CD14-positive monocyte (primary cell): ENCODE measurements around the gene NDUFAF2. TPM values are rescaled to one million over a fixed set of nuclear protein-coding genes. Genes with fewer than 3 reads are reported as not detected.

Source experiments
- DNase-seq, 3 donors: peaks; one replicate each; pipeline ENCODE4 v3.0.0-alpha.2; 2011 to 2022
- H2AFZ ChIP-seq: 2 replicates; pipeline ENCODE4 v1.6.0; 2012; ENCODE audit warnings: mild to moderate bottlenecking, low read depth, low read length, inconsistent platforms; ENCODE audit not compliant: insufficient read depth, poor library complexity, severe bottlenecking
- H3K27ac ChIP-seq, 2 donors: 1 replicate in 1 of 2; 2 replicates in 1 of 2; pipeline ENCODE4 v1.5.1; 2012 to 2013; ENCODE audit warnings: low read length in 2 of 2, control low read depth in 1 of 2, inconsistent platforms in 1 of 2, low read depth in 1 of 2, mild to moderate bottlenecking in 1 of 2
- H3K27me3 ChIP-seq, 2 donors: one replicate each; pipeline versions ENCODE4 v1.6.0 to v1.6.1; 2011 to 2013; ENCODE audit warnings: low read length in 2 of 2; ENCODE audit not compliant: control insufficient read depth in 2 of 2, insufficient read depth in 2 of 2
- H3K36me3 ChIP-seq, 2 donors: replicated peaks in 1 of 2; 1 replicate in 1 of 2; 2 replicates in 1 of 2; pipeline versions ENCODE4 v1.5.1 to v1.6.1; 2012 to 2013; ENCODE audit warnings: low read length in 2 of 2, control low read depth in 1 of 2, inconsistent platforms in 1 of 2, mild to moderate bottlenecking in 1 of 2; ENCODE audit not compliant: insufficient read depth in 2 of 2, control insufficient read depth in 1 of 2
- H3K4me1 ChIP-seq, 2 donors: 1 replicate in 1 of 2; 2 replicates in 1 of 2; pipeline versions ENCODE4 v1.5.1 to v1.6.1; 2012 to 2013; ENCODE audit warnings: low read length in 2 of 2, control low read depth in 1 of 2, inconsistent platforms in 1 of 2, mild to moderate bottlenecking in 1 of 2, moderate library complexity in 1 of 2; ENCODE audit not compliant: insufficient read depth in 2 of 2, control insufficient read depth in 1 of 2
- H3K4me2 ChIP-seq: replicated peaks from 2 replicates; pipeline ENCODE3; 2012; ENCODE audit warnings: low read length, moderate library complexity, mild to moderate bottlenecking; ENCODE audit not compliant: poor library complexity, severe bottlenecking; ENCODE audit errors: extremely low read depth
- H3K4me3 ChIP-seq, 3 experiments: fragments of 200-600 bp in 1 of 3; sonication (generic) in 1 of 3; replicated peaks in 1 of 3; 1 replicate in 2 of 3; 2 replicates in 1 of 3; pipeline ENCODE4 v1.5.1; 2011 to 2013; ENCODE audit warnings: low read length in 3 of 3, mild to moderate bottlenecking in 3 of 3, control low read depth in 2 of 3, low read depth in 2 of 3, inconsistent platforms in 1 of 3, moderate library complexity in 1 of 3
- H3K79me2 ChIP-seq: 2 replicates; pipeline ENCODE4 v1.6.0; 2012; ENCODE audit warnings: mild to moderate bottlenecking, control low read depth, inconsistent platforms, low read length, moderate library complexity; ENCODE audit not compliant: insufficient read depth
- H3K9ac ChIP-seq: 2 replicates; pipeline ENCODE4 v1.6.0; 2017; ENCODE audit warnings: low read length, mild to moderate bottlenecking; ENCODE audit not compliant: insufficient read depth, poor library complexity, severe bottlenecking
- H3K9me3 ChIP-seq, 2 donors: replicated peaks in 1 of 2; 1 replicate in 1 of 2; 2 replicates in 1 of 2; pipeline versions ENCODE4 v1.5.1 to v1.6.1; 2012 to 2013; ENCODE audit warnings: low read length in 2 of 2, control low read depth in 1 of 2; ENCODE audit not compliant: control insufficient read depth in 1 of 2, insufficient read depth in 1 of 2
- H4K20me1 ChIP-seq: 2 replicates; pipeline ENCODE4 v1.6.0; 2012; ENCODE audit warnings: mild to moderate bottlenecking, low read length, control low read depth, moderate library complexity; ENCODE audit not compliant: insufficient read depth
- H3K27ac Mint-ChIP-seq, 7 donors: one replicate each; pipeline ENCODE4 v1.8.0; 2020; ENCODE audit warnings: mild to moderate bottlenecking in 7 of 7, mixed read lengths in 7 of 7, moderate library complexity in 6 of 7, inconsistent platforms in 2 of 7
- H3K27me3 Mint-ChIP-seq, 3 donors: one replicate each; pipeline ENCODE4 v1.8.0; 2021 to 2022; ENCODE audit warnings: low read depth in 3 of 3, mild to moderate bottlenecking in 3 of 3, mixed read lengths in 3 of 3, moderate library complexity in 3 of 3, inconsistent platforms in 1 of 3
- H3K36me3 Mint-ChIP-seq, 2 donors: one replicate each; pipeline ENCODE4 v1.8.0; 2020; ENCODE audit warnings: mixed read lengths in 2 of 2, inconsistent platforms in 1 of 2, mild to moderate bottlenecking in 1 of 2
- H3K4me1 Mint-ChIP-seq: one replicate; pipeline ENCODE4 v1.8.0; 2020; ENCODE audit warnings: mild to moderate bottlenecking, mixed read lengths
- H3K4me3 Mint-ChIP-seq, 2 donors: one replicate each; pipeline ENCODE4 v1.8.0; 2020; ENCODE audit warnings: mild to moderate bottlenecking in 2 of 2, mixed read lengths in 2 of 2, moderate library complexity in 1 of 2
- H3K9me3 Mint-ChIP-seq, 7 donors: one replicate each; pipeline ENCODE4 v1.8.0; 2020 to 2022; ENCODE audit warnings: mixed read lengths in 7 of 7, mild to moderate bottlenecking in 6 of 7, moderate library complexity in 6 of 7, inconsistent platforms in 2 of 7
- CTCF ChIP-seq: fragments of 200-600 bp; IDR thresholded peaks from one replicate; pipeline ENCODE4 v1.8.0; 2022; ENCODE audit warnings: antibody characterized with exemption, mild to moderate bottlenecking
- WGBS: methylation state at CpG from one replicate; pipeline ENCODE4 v1.1.5; 2013; ENCODE audit warnings: missing lambda C conversion rate; ENCODE audit not compliant: insufficient coverage; 5-methylcytosine and 5-hydroxymethylcytosine counted together
- intact Hi-C, 2 donors: fragments of 100-400 bp; cut with micrococcal nuclease; formaldehyde crosslinking; loops; one replicate each; pipeline versions ENCODE4 v1.15.0 to v1.15.1; 2023
- polyA plus RNA-seq, 3 donors: library from polyadenylated mRNA; depleted of rRNA in 1 of 3; unstranded in 2 of 3; stranded (reverse) in 1 of 3; fragments of 300-500 nt in 2 of 3; fragments of >200 nt in 1 of 3; fragmentation: Illumina TruSeq in 2 of 3; gene quantifications; 1 replicate in 2 of 3; 2 replicates in 1 of 3; pipeline ENCODE4 v1.2.3, GENCODE V29; 2012 to 2021

Gene NDUFAF2
- polyA plus RNA-seq, 3 donors: 5.9 to 29.5 (median 25.0) TPM

GRCh38 chr5:60972231-60972630 is 27.2 kb downstream of the NDUFAF2 start:
- no peaks in the 10 kb centered on the region for H4K20me1 ChIP-seq
- Mint-ChIP-seq H3K4me1 (no peaks in the 10 kb centered on the region), H3K36me3 (peaks cover under 1 to 4% of the 10 kb centered on the region in 2 donors), H3K27ac (no peak overlapping the region), H3K4me3 (no peak overlapping the region), H3K27me3 (no peaks in the 10 kb centered on the region), H3K9me3 (peaks cover 18 to 39% (median 29%) of the 10 kb centered on the region in 7 donors)
- intact Hi-C loops: no loop called here
- H3K27me3 ChIP-seq: no peaks in the 10 kb centered on the region
- no peaks in the 10 kb centered on the region for H3K36me3 ChIP-seq
- peaks cover 12% of the 10 kb centered on the region in 2 donors for H3K9me3 ChIP-seq
- no peak overlapping the region for H3K4me2 ChIP-seq
- H2AFZ ChIP-seq: no peak overlapping the region
- peak in 1 of 3 donors; percentile 15 for DNase-seq
- no peaks in the 10 kb centered on the region for H3K79me2 ChIP-seq
- no peak for TF ChIP-seq CTCF
- H3K9ac ChIP-seq: no peak overlapping the region
- WGBS: no CpG with 5 or more reads among the region's 3 CpGs
- no peaks in the 10 kb centered on the region for H3K4me1 ChIP-seq
- H3K4me3 ChIP-seq: no peak overlapping the region
- no peak overlapping the region for H3K27ac ChIP-seq

GRCh38 chr5:60977956-60978737 is 33.1 kb downstream of the NDUFAF2 start:
- H2AFZ ChIP-seq: no peak overlapping the region
- no peaks in the 10 kb centered on the region for H3K4me1 ChIP-seq
- H3K9ac ChIP-seq: no peak overlapping the region
- Mint-ChIP-seq H3K27ac (peak overlapping the region in 1 of 7 donors; percentile 32), H3K36me3 (peaks cover 1 to 18% of the 10 kb centered on the region in 2 donors), H3K4me1 (no peaks in the 10 kb centered on the region), H3K9me3 (peaks cover 10 to 32% (median 23%) of the 10 kb centered on the region in 7 donors), H3K4me3 (no peak overlapping the region), H3K27me3 (no peaks in the 10 kb centered on the region)
- no peaks in the 10 kb centered on the region for H4K20me1 ChIP-seq
- no peaks in the 10 kb centered on the region for H3K27me3 ChIP-seq
- DNase-seq: no peak
- no peaks in the 10 kb centered on the region for H3K36me3 ChIP-seq
- H3K27ac ChIP-seq: no peak overlapping the region
- 96% methylated on average over 5 of the region's 9 CpGs for WGBS
- intact Hi-C loops: no loop called here
- no peak overlapping the region for H3K4me3 ChIP-seq
- H3K79me2 ChIP-seq: no peaks in the 10 kb centered on the region
- peaks cover 8 to 40% of the 10 kb centered on the region in 2 donors for H3K9me3 ChIP-seq
- no peak overlapping the region for H3K4me2 ChIP-seq
- no peak for TF ChIP-seq CTCF
